Epithelial cell of esophagus (primary cell): ENCODE data around the gene HAS3.

Experiments used
- DNase-seq: peaks from one replicate; pipeline ENCODE4 v3.0.0; 2010; ENCODE audit warnings: low read depth
- H3K4me3 ChIP-seq: 2 replicates; pipeline ENCODE4 v1.5.1; 2011; ENCODE audit warnings: mild to moderate bottlenecking, low read length, control low read depth
- TF ChIP-seq, protein P1 (sequence below): IDR thresholded peaks from 2 replicates; pipeline ENCODE4 v1.5.1; 2011; ENCODE audit warnings: low read depth, mild to moderate bottlenecking, low read length, control low read depth, inconsistent platforms; ENCODE audit not compliant: insufficient read depth; ENCODE audit errors: missing control alignments

Gene HAS3

GRCh38 chr16:69079697-69080096, 25.8 kb upstream of the HAS3 start:
- TF ChIP-seq, protein P1, sequence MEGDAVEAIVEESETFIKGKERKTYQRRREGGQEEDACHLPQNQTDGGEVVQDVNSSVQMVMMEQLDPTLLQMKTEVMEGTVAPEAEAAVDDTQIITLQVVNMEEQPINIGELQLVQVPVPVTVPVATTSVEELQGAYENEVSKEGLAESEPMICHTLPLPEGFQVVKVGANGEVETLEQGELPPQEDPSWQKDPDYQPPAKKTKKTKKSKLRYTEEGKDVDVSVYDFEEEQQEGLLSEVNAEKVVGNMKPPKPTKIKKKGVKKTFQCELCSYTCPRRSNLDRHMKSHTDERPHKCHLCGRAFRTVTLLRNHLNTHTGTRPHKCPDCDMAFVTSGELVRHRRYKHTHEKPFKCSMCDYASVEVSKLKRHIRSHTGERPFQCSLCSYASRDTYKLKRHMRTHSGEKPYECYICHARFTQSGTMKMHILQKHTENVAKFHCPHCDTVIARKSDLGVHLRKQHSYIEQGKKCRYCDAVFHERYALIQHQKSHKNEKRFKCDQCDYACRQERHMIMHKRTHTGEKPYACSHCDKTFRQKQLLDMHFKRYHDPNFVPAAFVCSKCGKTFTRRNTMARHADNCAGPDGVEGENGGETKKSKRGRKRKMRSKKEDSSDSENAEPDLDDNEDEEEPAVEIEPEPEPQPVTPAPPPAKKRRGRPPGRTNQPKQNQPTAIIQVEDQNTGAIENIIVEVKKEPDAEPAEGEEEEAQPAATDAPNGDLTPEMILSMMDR, result no peak
- no peak for DNase-seq
- H3K4me3 ChIP-seq, result no peak overlapping the region

DNA sequence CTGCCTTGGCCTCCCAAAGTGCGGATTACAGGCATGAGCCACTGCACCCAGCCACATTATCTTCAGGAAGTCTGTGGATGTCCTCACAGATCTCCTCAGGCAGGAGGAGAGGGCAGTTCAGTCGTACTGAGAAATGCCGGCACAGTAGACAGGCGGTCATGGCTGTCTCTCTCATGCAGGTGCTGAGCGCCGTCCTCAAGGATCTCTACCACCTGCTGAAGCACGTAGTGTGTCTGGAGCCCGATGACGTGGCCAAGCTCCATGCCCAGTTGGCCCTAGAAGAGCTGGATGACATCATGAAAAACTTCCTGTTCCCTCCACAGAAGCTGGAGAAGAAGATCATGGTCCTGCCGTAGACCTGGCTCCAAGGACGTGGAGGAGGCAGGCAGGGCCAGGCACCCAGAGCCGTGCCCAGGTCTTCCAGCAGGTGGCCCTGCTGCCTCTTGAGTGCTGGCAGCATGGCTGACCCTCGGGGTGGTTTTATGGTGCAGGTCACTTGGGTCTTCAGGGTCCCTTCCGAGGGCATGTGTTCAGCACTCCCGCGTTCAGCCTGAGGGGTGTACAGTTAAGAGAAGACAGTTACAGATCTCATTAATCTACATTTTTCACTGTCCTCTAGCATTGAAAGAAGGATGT, 22.0 kb upstream of the HAS3 start:
- DNase-seq, result no peak
- H3K4me3 ChIP-seq, result no peak overlapping the region
- TF ChIP-seq, protein P1, result no peak

DNA sequence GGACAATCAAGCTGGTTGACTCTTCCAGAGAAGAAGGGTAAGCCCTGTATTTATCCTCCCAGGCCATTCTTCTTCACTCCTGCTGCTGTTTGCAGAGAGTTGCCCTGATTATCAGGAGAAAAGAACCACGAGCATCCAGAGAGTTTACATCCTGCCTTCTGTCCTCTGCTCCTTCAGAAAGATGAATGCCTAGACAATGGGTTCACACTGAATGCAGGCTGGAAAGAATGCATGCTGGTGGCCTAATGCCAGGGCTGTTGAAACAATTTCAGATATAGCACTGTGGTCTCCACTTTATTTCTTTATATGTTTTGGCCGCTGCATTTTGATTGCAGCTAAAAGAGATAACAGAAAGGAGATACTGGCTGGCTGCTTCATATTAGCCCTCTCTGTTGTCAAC, 21.2 kb upstream of the HAS3 start:
- no peak overlapping the region for H3K4me3 ChIP-seq
- TF ChIP-seq, protein P1, result no peak
- no peak for DNase-seq

DNA sequence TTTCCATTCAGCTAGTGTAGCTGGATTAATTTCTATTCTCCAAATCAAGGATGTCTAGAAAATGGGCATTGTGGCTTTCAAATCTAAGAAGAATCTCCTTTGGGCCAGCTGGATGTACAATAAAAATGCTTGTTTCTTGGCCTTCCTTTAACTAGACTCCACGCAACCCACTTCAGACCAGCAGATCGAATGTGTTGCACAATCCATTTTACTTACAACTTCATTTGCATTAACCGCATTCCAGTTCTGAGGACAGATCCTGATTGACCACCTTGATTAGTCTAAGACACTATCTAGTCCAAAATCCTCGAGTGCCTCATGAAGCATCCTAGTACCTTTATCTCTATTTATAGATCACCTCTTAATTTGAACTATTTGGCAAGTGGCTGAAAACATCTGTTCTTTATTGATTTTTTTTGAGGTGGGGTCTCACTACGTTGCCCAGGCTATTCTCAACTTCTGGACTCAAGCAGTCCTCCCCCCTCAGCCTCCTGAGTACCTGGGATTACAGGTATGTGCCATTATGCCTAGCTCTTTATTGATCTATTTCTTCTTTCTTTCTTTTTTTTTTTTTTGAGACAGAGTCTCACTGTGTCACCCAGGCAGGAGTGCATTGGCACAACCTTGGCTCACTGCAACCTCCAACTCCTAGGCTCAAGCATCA, 20.3 kb upstream of the HAS3 start:
- H3K4me3 ChIP-seq, result no peak overlapping the region
- TF ChIP-seq, protein P1, result no peak
- DNase-seq, result no peak

- no peak overlapping the region for H3K4me3 ChIP-seq
- no peak for DNase-seq
- TF ChIP-seq, protein P1, result no peak
Measured at GRCh38 chr16:69087161-69087581, 18.3 kb upstream of the HAS3 start.

GRCh38 chr16:69088684-69089083, 16.8 kb upstream of the HAS3 start:
- DNase-seq, result no peak
- TF ChIP-seq, protein P1, result no peak
- H3K4me3 ChIP-seq, result no peak overlapping the region
